GM21515 (cell line): ENCODE measurements around the gene KDM6A.
A peak's percentile ranks its signal among the peaks of the same experiment; 100 is the strongest.
"Not testable (repeated sequence)": the region's sequence is repeated elsewhere in the genome, so short reads cannot be mapped to it uniquely, and the experiment has no call there.

ENCODE experiments used
- ATAC-seq: cut with Tn5 transposase; IDR thresholded peaks from one replicate; pipeline ENCODE4 v1.9.1; 2021; ENCODE audit not compliant: unreplicated experiment

Gene KDM6A

GRCh38 chrX:45070116-45071007, 197.4 kb downstream of the KDM6A start:
- ATAC-seq, result no peak

GRCh38 chrX:45073011-45073410, 200.0 kb downstream of the KDM6A start:
- ATAC-seq, result not testable (repeated sequence)

GRCh38 chrX:45077748-45078424, 204.9 kb downstream of the KDM6A start:
- peak; percentile 64 for ATAC-seq

- no peak for ATAC-seq
Measured at GRCh38 chrX:45083314-45083713, 210.3 kb downstream of the KDM6A start.

GRCh38 chrX:45110494-45110893, 237.5 kb downstream of the KDM6A start:
- ATAC-seq, result no peak

- no peak for ATAC-seq
Measured at GRCh38 chrX:45126158-45126557, 253.2 kb downstream of the KDM6A start.

- no peak for ATAC-seq
Measured at GRCh38 chrX:45128896-45129454, 256.0 kb downstream of the KDM6A start.

- ATAC-seq, result no peak
Measured at GRCh38 chrX:45133465-45133864, 260.5 kb downstream of the KDM6A start.

GRCh38 chrX:45134315-45134731, 261.3 kb downstream of the KDM6A start:
- no peak for ATAC-seq

- ATAC-seq, result no peak
Measured at GRCh38 chrX:45134775-45135174, 261.8 kb downstream of the KDM6A start.

- not testable (repeated sequence) for ATAC-seq
Measured at GRCh38 chrX:45135391-45136075, 262.5 kb downstream of the KDM6A start.

- no peak for ATAC-seq
Measured at GRCh38 chrX:45137531-45137930, 264.5 kb downstream of the KDM6A start.

GRCh38 chrX:45138525-45138924, 265.5 kb downstream of the KDM6A start:
- no peak for ATAC-seq

GRCh38 chrX:45140812-45141211, 267.8 kb downstream of the KDM6A start:
- no peak for ATAC-seq

GRCh38 chrX:45142185-45142584, 269.2 kb downstream of the KDM6A start:
- no peak for ATAC-seq

GRCh38 chrX:45143455-45143854, 270.5 kb downstream of the KDM6A start:
- ATAC-seq, result no peak

GRCh38 chrX:45145492-45146215, 272.7 kb downstream of the KDM6A start:
- ATAC-seq, result no peak

- no peak for ATAC-seq
Measured at GRCh38 chrX:45150821-45151220, 277.8 kb downstream of the KDM6A start.

GRCh38 chrX:45154033-45154360, 281.0 kb downstream of the KDM6A start:
- no peak for ATAC-seq

GRCh38 chrX:45154462-45154861, 281.5 kb downstream of the KDM6A start:
- ATAC-seq, result no peak

- ATAC-seq, result no peak
Measured at GRCh38 chrX:45157647-45158046, 284.7 kb downstream of the KDM6A start.
